Measurements from ENCODE around the gene PUS3.

Gene PUS3

GRCh38 chr11:125902927-125903710 is at the start of gene PUS3:
TSS of gene PUS3 (minus strand) at chr11:125903206. CDS start at chr11:125896284, 6,922 bp downstream.
- peak; percentile 62 for DNase-seq

GRCh38 chr11:125952559-125952958 is 49.6 kb upstream of the PUS3 start:
- DNase-seq = no peak

GRCh38 chr11:125951731-125952130 is 48.7 kb upstream of the PUS3 start:
- DNase-seq = no peak

- DNase-seq = no peak
Measured at GRCh38 chr11:125950696-125951651, 48.0 kb upstream of the PUS3 start.

GRCh38 chr11:125950178-125950490 is 47.1 kb upstream of the PUS3 start:
- no peak for DNase-seq

GRCh38 chr11:125949271-125950177 is 46.5 kb upstream of the PUS3 start:
- no peak for DNase-seq

- DNase-seq = no peak
Measured at GRCh38 chr11:125948278-125949051, 45.5 kb upstream of the PUS3 start.

GRCh38 chr11:125947419-125948277 is 44.6 kb upstream of the PUS3 start:
- DNase-seq = no peak

GRCh38 chr11:125946712-125947418 is 43.9 kb upstream of the PUS3 start:
- no peak for DNase-seq

- no peak for DNase-seq
Measured at GRCh38 chr11:125945797-125946520, 43.0 kb upstream of the PUS3 start, which contains the start of gene VSIG10L2. TSS of gene VSIG10L2 (plus strand) at chr11:125946044. CDS start at chr11:125946056, 12 bp downstream.

GRCh38 chr11:125945011-125945796 is 42.2 kb upstream of the PUS3 start:
- DNase-seq = no peak

- no peak for DNase-seq
Measured at GRCh38 chr11:125944350-125945010, 41.5 kb upstream of the PUS3 start.

GRCh38 chr11:125943661-125944349 is 40.8 kb upstream of the PUS3 start:
- DNase-seq = no peak

- DNase-seq = no peak
Measured at GRCh38 chr11:125942771-125943428, 39.9 kb upstream of the PUS3 start.

- DNase-seq = peak; percentile 70
Measured at GRCh38 chr11:125941619-125942611, 38.9 kb upstream of the PUS3 start.

GRCh38 chr11:125941267-125941618 is 38.2 kb upstream of the PUS3 start:
- no peak for DNase-seq

Data from NCI-H2107 (cell line).